Measurements from ENCODE around the gene PLXNA2. TPM values are rescaled to one million over a fixed set of nuclear protein-coding genes. Genes with fewer than 3 reads are reported as not detected.

PLXNA2 gene
- total RNA-seq, 1 donor from 2014 or later = 17.7 TPM

DNA sequence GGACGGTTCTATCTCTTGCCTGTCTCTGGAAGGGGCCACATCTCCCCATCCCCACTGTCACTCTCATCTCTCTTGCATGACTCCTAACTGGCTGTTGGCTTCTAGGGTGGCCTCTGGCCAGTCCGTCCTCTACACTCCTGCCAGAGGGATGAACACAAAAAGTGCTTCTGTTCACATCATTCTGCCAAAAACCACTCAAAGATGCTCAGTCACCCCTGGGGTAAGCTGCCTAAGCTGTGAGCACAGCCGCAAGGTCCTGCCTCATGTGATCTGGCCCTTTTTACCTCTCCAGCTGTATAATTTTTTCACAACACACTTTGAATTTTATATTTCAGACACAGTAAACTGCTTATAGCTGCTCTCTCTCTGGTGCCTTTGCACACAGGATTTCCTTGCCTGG is 235.7 kb downstream of the PLXNA2 start:
- peak; percentile 28 for DNase-seq (ENCODE audit: low read depth)
- Histone ChIP-seq H3K9ac (ENCODE audit: low read length) (no peak overlapping the region), H3K4me1 (ENCODE audit: insufficient read depth, low read length) (peaks cover 19% of the 10 kb centered on the region), H3K4me2 (ENCODE audit: low read length) (peak overlapping the region; percentile 47), H3K4me3 (ENCODE audit: insufficient read depth, low read depth, low read length) (no peak overlapping the region), H3K9me3 (ENCODE audit: insufficient read depth, low read depth, low read length) (no peaks in the 10 kb centered on the region), H2AFZ (ENCODE audit: low read depth, low read length) (no peak overlapping the region), H3K27me3 (ENCODE audit: insufficient read depth, low read length) (no peaks in the 10 kb centered on the region), H4K20me1 (ENCODE audit: insufficient read depth, low read length) (no peaks in the 10 kb centered on the region), H3K36me3 (ENCODE audit: insufficient read depth, low read length) (no peaks in the 10 kb centered on the region), H3K27ac (ENCODE audit: low read depth, low read length) (peak overlapping the region; percentile 55), H3K79me2 (ENCODE audit: insufficient read depth, low read length) (no peaks in the 10 kb centered on the region)
- H3K27ac Mint-ChIP-seq (ENCODE audit: unreplicated experiment) = peak overlapping the region; percentile 82
- TF ChIP-seq, protein P1, sequence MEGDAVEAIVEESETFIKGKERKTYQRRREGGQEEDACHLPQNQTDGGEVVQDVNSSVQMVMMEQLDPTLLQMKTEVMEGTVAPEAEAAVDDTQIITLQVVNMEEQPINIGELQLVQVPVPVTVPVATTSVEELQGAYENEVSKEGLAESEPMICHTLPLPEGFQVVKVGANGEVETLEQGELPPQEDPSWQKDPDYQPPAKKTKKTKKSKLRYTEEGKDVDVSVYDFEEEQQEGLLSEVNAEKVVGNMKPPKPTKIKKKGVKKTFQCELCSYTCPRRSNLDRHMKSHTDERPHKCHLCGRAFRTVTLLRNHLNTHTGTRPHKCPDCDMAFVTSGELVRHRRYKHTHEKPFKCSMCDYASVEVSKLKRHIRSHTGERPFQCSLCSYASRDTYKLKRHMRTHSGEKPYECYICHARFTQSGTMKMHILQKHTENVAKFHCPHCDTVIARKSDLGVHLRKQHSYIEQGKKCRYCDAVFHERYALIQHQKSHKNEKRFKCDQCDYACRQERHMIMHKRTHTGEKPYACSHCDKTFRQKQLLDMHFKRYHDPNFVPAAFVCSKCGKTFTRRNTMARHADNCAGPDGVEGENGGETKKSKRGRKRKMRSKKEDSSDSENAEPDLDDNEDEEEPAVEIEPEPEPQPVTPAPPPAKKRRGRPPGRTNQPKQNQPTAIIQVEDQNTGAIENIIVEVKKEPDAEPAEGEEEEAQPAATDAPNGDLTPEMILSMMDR (IDR thresholded peaks at IDR 0.05; ENCODE audit: insufficient read depth, low read depth, low read length) = no peak
- no peak for TF ChIP-seq EZH2 (IDR thresholded peaks at IDR 0.05; ENCODE audit: insufficient read depth, low read length)
- peaks cover 29% of the 10 kb centered on the region for H3K4me1 Mint-ChIP-seq (ENCODE audit: low read depth, unreplicated experiment)
- no peaks in the 10 kb centered on the region for H3K36me3 Mint-ChIP-seq (ENCODE audit: low read depth, unreplicated experiment)
- H3K4me3 Mint-ChIP-seq (ENCODE audit: unreplicated experiment) = no peak overlapping the region
- H3K9me3 Mint-ChIP-seq (ENCODE audit: unreplicated experiment) = peaks cover 4% of the 10 kb centered on the region
- FAIRE-seq = no peak
- H3K27me3 Mint-ChIP-seq (ENCODE audit: low read depth, unreplicated experiment) = peaks cover 8% of the 10 kb centered on the region

DNA sequence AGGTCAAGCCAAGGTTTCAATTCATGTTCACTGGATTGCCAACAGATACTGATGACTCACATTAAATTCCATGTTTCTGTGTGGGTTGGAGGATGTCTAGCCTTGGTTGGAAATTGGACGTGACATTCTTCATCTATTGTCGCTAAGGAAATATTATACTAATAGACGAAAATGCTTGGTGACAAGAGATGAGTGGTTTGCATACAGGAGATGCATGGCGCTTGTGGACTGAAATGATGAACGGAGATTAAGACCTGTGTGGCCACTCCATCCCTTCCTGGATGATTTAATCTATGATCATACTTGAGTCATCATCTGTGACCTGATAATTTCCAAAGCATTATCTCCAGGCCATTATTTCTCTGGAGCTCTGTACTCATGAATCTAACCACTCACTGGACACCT is 236.2 kb downstream of the PLXNA2 start:
- no peaks in the 10 kb centered on the region for H3K36me3 Mint-ChIP-seq (ENCODE audit: low read depth, unreplicated experiment)
- peak overlapping the region; percentile 11 for H3K4me3 Mint-ChIP-seq (ENCODE audit: unreplicated experiment)
- no peaks in the 10 kb centered on the region for H3K9me3 ChIP-seq (ENCODE audit: insufficient read depth, low read depth, low read length)
- FAIRE-seq (peak; percentile 86), DNase-seq (ENCODE audit: low read depth) (peak; percentile 88)
- no peak overlapping the region for H3K4me3 ChIP-seq (ENCODE audit: insufficient read depth, low read depth, low read length)
- no peak for TF ChIP-seq EZH2 (IDR thresholded peaks at IDR 0.05; ENCODE audit: insufficient read depth, low read length)
- peaks cover 29% of the 10 kb centered on the region for H3K4me1 Mint-ChIP-seq (ENCODE audit: low read depth, unreplicated experiment)
- H3K36me3 ChIP-seq (ENCODE audit: insufficient read depth, low read length) = no peaks in the 10 kb centered on the region
- H3K4me2 ChIP-seq (ENCODE audit: low read length) = peak overlapping the region; percentile 47
- peak overlapping the region; percentile 55 for H3K27ac ChIP-seq (ENCODE audit: low read depth, low read length)
- H3K9ac ChIP-seq (ENCODE audit: low read length) = no peak overlapping the region
- no peaks in the 10 kb centered on the region for H3K27me3 ChIP-seq (ENCODE audit: insufficient read depth, low read length)
- H3K27ac Mint-ChIP-seq (ENCODE audit: unreplicated experiment) = peak overlapping the region; percentile 82
- H3K9me3 Mint-ChIP-seq (ENCODE audit: unreplicated experiment) = peaks cover 4% of the 10 kb centered on the region
- H4K20me1 ChIP-seq (ENCODE audit: insufficient read depth, low read length) = no peaks in the 10 kb centered on the region
- H3K27me3 Mint-ChIP-seq (ENCODE audit: low read depth, unreplicated experiment) = peaks cover 4% of the 10 kb centered on the region
- no peaks in the 10 kb centered on the region for H3K79me2 ChIP-seq (ENCODE audit: insufficient read depth, low read length)
- no peak overlapping the region for H2AFZ ChIP-seq (ENCODE audit: low read depth, low read length)
- H3K4me1 ChIP-seq (ENCODE audit: insufficient read depth, low read length) = peaks cover 19% of the 10 kb centered on the region

DNA sequence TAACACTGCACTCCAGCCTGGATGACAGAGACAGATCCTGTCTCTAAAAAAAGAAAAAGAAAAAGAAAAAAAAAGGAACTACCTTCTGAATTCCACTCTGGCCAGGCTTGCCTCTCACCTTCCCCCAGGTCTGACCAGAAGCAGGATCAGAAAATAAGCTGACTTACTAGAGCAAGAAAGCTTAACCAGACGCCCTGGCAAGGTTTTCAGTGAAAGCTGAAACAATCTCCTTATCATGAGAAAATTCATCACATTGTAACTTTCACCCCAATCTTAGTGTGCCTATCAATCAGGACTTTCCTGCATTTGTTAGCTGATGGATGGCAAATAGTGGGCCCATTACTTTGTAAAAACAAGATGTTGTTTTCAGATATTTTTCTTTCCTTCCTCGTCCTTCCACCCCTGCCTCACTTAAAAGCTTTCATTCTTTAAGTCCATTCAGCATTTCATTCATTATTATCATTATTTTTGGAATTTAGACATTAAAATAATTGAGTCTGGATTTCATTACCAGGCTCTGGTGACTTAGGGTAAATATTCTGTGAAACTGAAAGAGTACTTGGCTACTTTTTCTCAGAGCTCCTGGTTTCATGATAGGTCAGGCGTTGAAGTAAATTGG is 236.8 kb downstream of the PLXNA2 start:
- H3K27me3 Mint-ChIP-seq (ENCODE audit: low read depth, unreplicated experiment) = peaks cover 4% of the 10 kb centered on the region
- Histone ChIP-seq H3K9ac (ENCODE audit: low read length) (no peak overlapping the region), H3K4me3 (ENCODE audit: insufficient read depth, low read depth, low read length) (no peak overlapping the region), H4K20me1 (ENCODE audit: insufficient read depth, low read length) (no peaks in the 10 kb centered on the region), H3K27ac (ENCODE audit: low read depth, low read length) (peak overlapping the region; percentile 55), H3K4me2 (ENCODE audit: low read length) (peak overlapping the region; percentile 47), H3K4me1 (ENCODE audit: insufficient read depth, low read length) (peaks cover 19% of the 10 kb centered on the region), H3K79me2 (ENCODE audit: insufficient read depth, low read length) (no peaks in the 10 kb centered on the region), H3K27me3 (ENCODE audit: insufficient read depth, low read length) (no peaks in the 10 kb centered on the region), H3K36me3 (ENCODE audit: insufficient read depth, low read length) (no peaks in the 10 kb centered on the region), H2AFZ (ENCODE audit: low read depth, low read length) (no peak overlapping the region), H3K9me3 (ENCODE audit: insufficient read depth, low read depth, low read length) (no peaks in the 10 kb centered on the region)
- no peak for TF ChIP-seq EZH2 (IDR thresholded peaks at IDR 0.05; ENCODE audit: insufficient read depth, low read length)
- TF ChIP-seq, protein P1 (IDR thresholded peaks at IDR 0.05; ENCODE audit: insufficient read depth, low read depth, low read length) = no peak
- peaks cover 4% of the 10 kb centered on the region for H3K9me3 Mint-ChIP-seq (ENCODE audit: unreplicated experiment)
- peak overlapping the region; percentile 11 for H3K4me3 Mint-ChIP-seq (ENCODE audit: unreplicated experiment)
- no peaks in the 10 kb centered on the region for H3K36me3 Mint-ChIP-seq (ENCODE audit: low read depth, unreplicated experiment)
- H3K4me1 Mint-ChIP-seq (ENCODE audit: low read depth, unreplicated experiment) = peaks cover 29% of the 10 kb centered on the region
- H3K27ac Mint-ChIP-seq (ENCODE audit: unreplicated experiment) = peak overlapping the region; percentile 63
- DNase-seq (ENCODE audit: low read depth) (peak; percentile 50), FAIRE-seq (no peak)

Measured in astrocyte (in vitro differentiated cells and primary cell).